ENCODE measurements around the gene SLC25A25.
"Not testable (repeated sequence)": the region's sequence is repeated elsewhere in the genome, so short reads cannot be mapped to it uniquely, and the experiment has no call there.

The SLC25A25 gene

DNA sequence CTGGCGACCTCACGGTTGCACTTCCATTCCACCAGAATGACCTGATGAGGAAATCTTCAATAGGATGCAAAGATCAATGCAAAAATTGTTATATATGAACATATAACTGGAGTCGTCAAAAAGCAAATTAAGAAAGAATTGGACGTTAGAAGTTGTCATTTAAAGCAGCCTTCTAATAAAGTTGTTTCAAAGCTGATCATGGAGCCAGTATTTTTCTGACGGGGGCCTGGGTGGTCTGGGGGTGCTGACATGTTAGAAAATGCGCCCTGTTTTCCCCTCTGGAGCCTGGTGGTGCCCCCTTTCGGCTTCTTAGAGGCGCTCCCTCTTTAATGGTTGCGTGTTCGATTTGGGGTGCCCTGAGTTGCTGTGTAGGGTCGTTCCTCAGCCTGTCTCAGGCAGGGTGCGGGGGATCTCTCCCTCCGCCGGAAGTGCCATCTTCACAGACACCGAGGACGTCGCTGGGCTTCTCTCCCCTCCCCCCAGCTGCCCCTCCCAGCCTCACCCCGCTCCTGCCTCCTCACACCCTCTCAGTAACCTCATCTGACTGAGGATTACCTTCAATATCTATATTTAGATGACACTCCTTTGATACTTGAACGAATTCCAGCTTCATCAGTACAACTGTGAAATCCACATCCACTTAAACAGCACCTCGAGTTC, 41.1 kb downstream of the SLC25A25 start:
- DNase-seq (ENCODE audit: low spot score): no peak

DNA sequence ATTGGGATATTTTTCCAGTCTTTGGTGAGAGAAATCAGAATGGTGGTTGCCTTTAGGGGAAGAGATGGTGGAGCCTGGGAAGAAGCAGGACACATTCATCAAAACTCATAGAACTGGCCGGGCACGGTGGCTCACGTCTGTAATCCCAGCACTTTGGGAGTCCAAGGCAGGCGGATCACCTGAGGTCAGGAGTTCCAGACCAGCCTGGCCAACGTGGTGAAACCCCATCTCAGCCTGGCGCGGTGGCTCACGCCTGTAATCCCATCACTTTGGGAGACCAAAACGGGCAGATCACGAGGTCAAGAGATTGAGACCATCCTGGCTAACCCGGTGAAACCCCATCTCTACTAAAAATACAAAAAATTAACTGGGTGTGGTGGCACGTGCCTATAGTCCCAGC, 43.7 kb downstream of the SLC25A25 start:
- DNase-seq (ENCODE audit: low spot score): not testable (repeated sequence)

GRCh38 chr9:128113526-128114325, 45.7 kb downstream of the SLC25A25 start:
- DNase-seq (ENCODE audit: low spot score): no peak

DNA sequence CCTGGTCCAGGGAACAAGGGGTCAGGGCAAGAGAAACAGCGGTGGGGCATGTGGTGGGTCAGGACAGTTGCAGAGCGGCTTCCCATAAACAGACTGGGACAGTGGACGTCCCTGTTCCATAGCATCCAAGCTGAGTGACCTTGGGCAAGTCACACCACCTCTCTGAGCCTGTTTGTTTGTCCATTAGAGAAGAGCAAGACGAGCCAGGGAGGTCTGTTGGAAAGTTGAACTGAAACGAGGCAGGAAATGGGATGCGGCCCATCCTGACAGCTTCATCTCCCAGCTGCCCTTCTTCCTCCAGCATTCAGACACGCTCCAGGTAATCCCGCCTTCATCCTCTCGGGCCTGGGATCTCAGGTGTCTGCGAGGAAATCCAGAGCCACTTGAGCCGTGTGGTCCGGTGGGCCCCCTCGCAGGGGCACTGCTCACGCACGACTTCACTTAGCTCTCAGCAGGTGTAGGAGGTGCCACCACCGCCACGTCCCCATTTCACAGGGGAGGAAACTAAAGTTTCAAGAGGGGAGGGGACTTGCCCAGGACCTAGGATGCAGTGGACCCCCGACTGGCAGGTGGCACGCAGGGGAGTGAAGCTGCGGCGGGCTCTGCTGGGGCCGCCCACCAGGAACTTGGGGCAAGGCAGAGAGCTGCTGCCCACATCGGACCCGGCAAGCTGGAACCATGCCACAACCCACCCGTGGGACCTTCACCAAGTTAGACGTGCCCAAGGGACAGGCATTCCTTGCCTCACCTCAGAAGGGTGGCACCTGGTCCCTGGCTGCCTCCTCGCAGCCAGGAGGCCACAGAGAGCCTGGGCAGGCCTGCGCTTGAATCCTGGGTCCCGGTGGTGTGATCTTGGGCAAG, 46.5 kb downstream of the SLC25A25 start:
- DNase-seq (ENCODE audit: low spot score): no peak

- DNase-seq (ENCODE audit: low spot score): peak; percentile 45
Measured at GRCh38 chr9:128115187-128116103, 47.4 kb downstream of the SLC25A25 start.

DNA sequence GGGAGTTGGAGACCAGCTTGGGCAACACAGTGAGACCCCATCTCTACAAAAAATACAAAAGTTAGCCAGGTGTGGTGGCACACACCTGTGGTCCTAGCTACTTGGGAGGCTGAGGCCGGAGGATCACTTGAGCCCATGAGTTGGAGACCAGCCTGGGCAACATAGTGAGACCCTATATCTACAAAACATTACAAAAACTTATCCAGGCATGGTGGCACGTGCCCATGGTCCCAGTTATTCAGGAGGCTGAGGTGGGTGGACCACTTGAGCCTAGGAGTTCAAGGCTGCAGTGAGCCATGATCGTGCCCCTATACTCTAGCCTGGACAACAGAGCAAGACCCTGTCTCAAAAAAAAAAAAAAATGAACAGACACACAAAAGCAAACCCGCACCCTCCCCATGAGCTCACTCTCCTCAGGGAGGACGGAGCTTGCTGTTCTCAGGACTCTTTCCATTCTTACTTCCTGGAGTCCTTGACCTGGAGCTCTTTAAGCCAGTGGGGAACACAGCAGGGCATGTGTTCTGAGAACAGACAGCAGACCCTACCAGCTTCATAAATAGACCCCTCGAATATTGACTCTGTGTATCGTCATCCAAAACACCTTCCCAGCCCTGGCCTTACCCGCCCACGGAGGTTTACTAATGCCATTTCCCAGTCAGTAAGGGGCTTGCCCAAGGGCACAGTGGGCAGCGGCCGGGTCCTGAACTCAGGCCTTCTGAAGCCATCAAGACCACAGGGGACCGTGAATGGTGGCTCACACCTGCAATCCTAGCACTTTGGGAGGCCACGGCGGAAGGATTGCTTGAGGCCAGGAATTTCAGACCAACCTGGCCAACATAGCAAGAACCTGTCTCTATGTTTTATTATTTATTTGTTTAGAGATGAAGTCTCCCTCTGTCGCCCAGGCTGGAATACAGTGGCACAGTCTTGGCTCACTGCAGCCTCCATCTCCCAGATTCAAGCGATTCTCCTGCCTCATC, 48.4 kb downstream of the SLC25A25 start:
- DNase-seq (ENCODE audit: low spot score): no peak

DNA sequence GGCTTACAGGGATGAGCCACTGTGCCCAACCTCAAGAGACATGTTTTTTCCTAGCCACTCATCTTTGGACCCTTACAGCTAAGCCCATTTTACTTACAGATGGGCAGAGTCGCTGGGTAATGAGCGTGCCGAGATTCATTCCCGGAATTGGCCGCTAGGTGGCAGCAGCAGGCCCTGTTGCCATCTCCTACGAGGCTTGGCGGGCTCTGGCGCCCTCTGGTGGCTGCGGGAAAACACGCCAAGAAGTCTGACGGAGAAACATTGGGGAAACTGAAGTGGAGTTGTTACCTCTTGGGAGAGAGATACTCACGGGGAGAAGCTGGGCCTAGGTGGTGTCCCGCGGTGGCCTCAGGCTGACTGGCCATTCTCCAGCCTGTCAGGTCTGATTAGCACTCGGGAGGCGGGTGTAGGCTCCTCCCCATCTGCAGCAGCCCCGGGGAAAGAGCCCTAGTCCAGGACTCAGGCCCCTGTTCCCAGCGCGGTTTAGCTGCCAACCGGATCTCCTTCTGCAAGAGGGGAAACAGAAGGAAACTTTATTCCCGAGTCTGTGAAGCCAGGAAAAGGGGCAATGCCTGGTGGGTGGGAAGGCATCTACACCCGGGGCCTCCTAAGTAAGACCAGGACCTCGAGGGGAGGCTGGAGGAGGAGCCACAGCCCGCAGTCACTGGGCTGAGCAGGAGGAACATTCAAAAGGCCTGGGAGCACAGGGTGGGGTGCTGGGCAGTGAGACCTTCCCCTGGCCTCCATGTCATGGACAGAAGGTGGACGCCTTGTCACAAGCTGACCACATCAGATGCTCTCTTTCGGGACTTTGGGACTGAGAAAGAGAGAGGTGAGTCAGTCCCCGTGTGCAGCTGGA, 49.8 kb downstream of the SLC25A25 start:
- DNase-seq (ENCODE audit: low spot score): peak; percentile 95

DNA sequence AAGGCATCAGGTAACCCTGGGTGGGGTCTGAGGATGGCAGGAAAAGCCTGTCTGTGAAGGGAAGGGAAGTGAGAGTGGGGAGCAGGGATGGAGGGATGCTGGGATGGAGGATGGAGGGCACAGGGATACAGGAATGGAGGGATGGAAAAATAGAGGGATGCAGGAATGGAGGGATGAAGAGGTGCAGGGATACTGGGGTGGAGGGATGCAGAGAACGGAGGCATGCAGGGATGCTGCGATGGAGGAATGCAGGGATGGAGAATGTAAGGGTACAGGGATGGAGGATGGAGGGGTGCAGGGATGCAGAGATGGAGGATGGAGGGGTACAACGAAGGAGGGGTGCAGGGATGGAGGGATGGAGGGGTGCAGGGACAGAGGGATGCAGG, 50.4 kb downstream of the SLC25A25 start:
- no peak for DNase-seq (ENCODE audit: low spot score)

DNA sequence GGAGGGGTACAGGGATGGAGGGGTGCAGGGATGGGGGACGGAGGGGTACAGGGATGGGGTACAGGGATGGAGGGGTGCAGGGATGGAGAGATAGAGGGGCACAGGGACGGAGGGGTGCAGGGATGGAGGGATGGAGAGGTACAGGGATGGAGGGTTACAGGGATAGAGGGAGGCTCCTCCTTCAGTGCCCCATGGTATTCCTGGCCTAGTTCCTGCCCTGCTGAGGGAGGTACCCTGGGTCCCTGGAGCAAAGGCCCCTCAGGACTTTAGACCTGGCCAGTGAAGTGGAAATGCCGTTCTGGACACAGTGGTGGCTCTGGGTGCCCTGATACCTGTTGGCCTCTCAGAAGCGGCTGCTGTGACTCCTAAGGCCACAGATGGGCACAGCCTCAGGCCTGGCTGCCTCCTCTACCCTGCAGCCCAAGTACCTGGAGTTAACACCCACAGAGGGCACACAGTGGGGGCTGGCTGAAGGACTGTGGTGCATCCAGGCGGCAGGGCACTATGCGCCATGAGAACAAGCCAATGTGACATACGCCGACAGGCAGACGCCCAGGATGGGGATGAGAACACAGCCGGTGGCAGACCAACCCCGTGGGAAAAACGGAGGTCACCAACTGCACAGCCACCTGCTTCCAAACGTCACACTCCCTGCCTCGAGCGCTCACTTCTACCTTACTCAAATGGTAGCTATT, 51.1 kb downstream of the SLC25A25 start:
- DNase-seq (ENCODE audit: low spot score): peak; percentile 36

- DNase-seq (ENCODE audit: low spot score): no peak
Measured at GRCh38 chr9:128120061-128120740, 52.2 kb downstream of the SLC25A25 start.

DNA sequence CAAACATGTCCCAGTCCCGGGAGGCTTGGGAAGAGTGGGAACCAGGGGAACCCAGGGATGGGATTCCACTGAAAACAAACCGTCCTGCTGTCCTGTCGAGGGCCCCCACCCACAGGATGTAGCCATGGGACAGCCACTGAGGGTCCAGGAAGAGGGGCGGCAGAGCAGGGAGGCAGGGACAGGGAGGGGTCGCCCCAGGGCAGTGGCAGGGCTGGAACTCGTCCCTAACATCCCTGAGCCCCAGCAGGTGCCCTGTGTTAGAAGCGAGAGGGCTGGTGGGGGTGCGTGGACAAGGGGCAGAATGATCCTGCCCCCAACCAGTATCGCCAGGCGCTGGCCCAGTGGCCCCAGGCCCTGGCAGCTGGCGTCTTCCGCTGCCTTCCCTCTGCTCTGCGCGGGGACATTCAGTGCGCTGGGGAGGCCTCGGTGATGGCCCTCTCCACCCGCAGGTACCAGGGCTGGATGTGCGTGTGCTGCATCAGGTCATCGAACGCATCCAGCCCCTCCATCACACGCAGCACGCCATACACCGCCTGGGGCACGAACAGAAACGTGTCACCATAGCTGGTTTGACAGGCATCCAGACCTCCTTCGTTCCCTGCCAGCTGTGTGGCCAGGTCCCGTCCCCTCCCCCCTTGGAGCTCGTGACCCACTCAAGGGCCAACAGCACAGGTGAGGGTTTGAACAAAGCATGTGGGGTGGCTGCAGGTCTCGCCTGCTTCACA, 52.9 kb downstream of the SLC25A25 start:
- no peak for DNase-seq (ENCODE audit: low spot score)

GRCh38 chr9:128121466-128121810, 53.4 kb downstream of the SLC25A25 start:
- no peak for DNase-seq (ENCODE audit: low spot score)

- DNase-seq (ENCODE audit: low spot score): no peak
Measured at GRCh38 chr9:128121924-128122808, 54.1 kb downstream of the SLC25A25 start.

- no peak for DNase-seq (ENCODE audit: low spot score)
Measured at GRCh38 chr9:128122809-128123175, 54.8 kb downstream of the SLC25A25 start.

GRCh38 chr9:128123451-128124080, 55.5 kb downstream of the SLC25A25 start:
- no peak for DNase-seq (ENCODE audit: low spot score)

- DNase-seq (ENCODE audit: low spot score): no peak
Measured at GRCh38 chr9:128124451-128124850, 56.4 kb downstream of the SLC25A25 start.

Data from NAMALWA (cell line).